CD14-positive monocyte (primary cell): Measurements from ENCODE around the gene WDR64. TPM values are rescaled to one million over a fixed set of nuclear protein-coding genes. Genes with fewer than 3 reads are reported as not detected.

ENCODE experiments used
- DNase-seq, 3 donors: peaks; one replicate each; pipeline ENCODE4 v3.0.0-alpha.2; 2011 to 2022
- H2AFZ ChIP-seq: 2 replicates; pipeline ENCODE4 v1.6.0; 2012; ENCODE audit warnings: mild to moderate bottlenecking, low read depth, low read length, inconsistent platforms; ENCODE audit not compliant: insufficient read depth, poor library complexity, severe bottlenecking
- H3K27ac ChIP-seq, 2 donors: 1 replicate in 1 of 2; 2 replicates in 1 of 2; pipeline ENCODE4 v1.5.1; 2012 to 2013; ENCODE audit warnings: low read length in 2 of 2, control low read depth in 1 of 2, inconsistent platforms in 1 of 2, low read depth in 1 of 2, mild to moderate bottlenecking in 1 of 2
- H3K27me3 ChIP-seq, 2 donors: one replicate each; pipeline versions ENCODE4 v1.6.0 to v1.6.1; 2011 to 2013; ENCODE audit warnings: low read length in 2 of 2; ENCODE audit not compliant: control insufficient read depth in 2 of 2, insufficient read depth in 2 of 2
- H3K36me3 ChIP-seq, 2 donors: replicated peaks in 1 of 2; 1 replicate in 1 of 2; 2 replicates in 1 of 2; pipeline versions ENCODE4 v1.5.1 to v1.6.1; 2012 to 2013; ENCODE audit warnings: low read length in 2 of 2, control low read depth in 1 of 2, inconsistent platforms in 1 of 2, mild to moderate bottlenecking in 1 of 2; ENCODE audit not compliant: insufficient read depth in 2 of 2, control insufficient read depth in 1 of 2
- H3K4me1 ChIP-seq, 2 donors: 1 replicate in 1 of 2; 2 replicates in 1 of 2; pipeline versions ENCODE4 v1.5.1 to v1.6.1; 2012 to 2013; ENCODE audit warnings: low read length in 2 of 2, control low read depth in 1 of 2, inconsistent platforms in 1 of 2, mild to moderate bottlenecking in 1 of 2, moderate library complexity in 1 of 2; ENCODE audit not compliant: insufficient read depth in 2 of 2, control insufficient read depth in 1 of 2
- H3K4me2 ChIP-seq: replicated peaks from 2 replicates; pipeline ENCODE3; 2012; ENCODE audit warnings: low read length, moderate library complexity, mild to moderate bottlenecking; ENCODE audit not compliant: poor library complexity, severe bottlenecking; ENCODE audit errors: extremely low read depth
- H3K4me3 ChIP-seq, 3 experiments: fragments of 200-600 bp in 1 of 3; sonication (generic) in 1 of 3; replicated peaks in 1 of 3; 1 replicate in 2 of 3; 2 replicates in 1 of 3; pipeline ENCODE4 v1.5.1; 2011 to 2013; ENCODE audit warnings: low read length in 3 of 3, mild to moderate bottlenecking in 3 of 3, control low read depth in 2 of 3, low read depth in 2 of 3, inconsistent platforms in 1 of 3, moderate library complexity in 1 of 3
- H3K79me2 ChIP-seq: 2 replicates; pipeline ENCODE4 v1.6.0; 2012; ENCODE audit warnings: mild to moderate bottlenecking, control low read depth, inconsistent platforms, low read length, moderate library complexity; ENCODE audit not compliant: insufficient read depth
- H3K9ac ChIP-seq: 2 replicates; pipeline ENCODE4 v1.6.0; 2017; ENCODE audit warnings: low read length, mild to moderate bottlenecking; ENCODE audit not compliant: insufficient read depth, poor library complexity, severe bottlenecking
- H3K9me3 ChIP-seq, 2 donors: replicated peaks in 1 of 2; 1 replicate in 1 of 2; 2 replicates in 1 of 2; pipeline versions ENCODE4 v1.5.1 to v1.6.1; 2012 to 2013; ENCODE audit warnings: low read length in 2 of 2, control low read depth in 1 of 2; ENCODE audit not compliant: control insufficient read depth in 1 of 2, insufficient read depth in 1 of 2
- H4K20me1 ChIP-seq: 2 replicates; pipeline ENCODE4 v1.6.0; 2012; ENCODE audit warnings: mild to moderate bottlenecking, low read length, control low read depth, moderate library complexity; ENCODE audit not compliant: insufficient read depth
- H3K27ac Mint-ChIP-seq, 7 donors: one replicate each; pipeline ENCODE4 v1.8.0; 2020; ENCODE audit warnings: mild to moderate bottlenecking in 7 of 7, mixed read lengths in 7 of 7, moderate library complexity in 6 of 7, inconsistent platforms in 2 of 7
- H3K27me3 Mint-ChIP-seq, 3 donors: one replicate each; pipeline ENCODE4 v1.8.0; 2021 to 2022; ENCODE audit warnings: low read depth in 3 of 3, mild to moderate bottlenecking in 3 of 3, mixed read lengths in 3 of 3, moderate library complexity in 3 of 3, inconsistent platforms in 1 of 3
- H3K36me3 Mint-ChIP-seq, 2 donors: one replicate each; pipeline ENCODE4 v1.8.0; 2020; ENCODE audit warnings: mixed read lengths in 2 of 2, inconsistent platforms in 1 of 2, mild to moderate bottlenecking in 1 of 2
- H3K4me1 Mint-ChIP-seq: one replicate; pipeline ENCODE4 v1.8.0; 2020; ENCODE audit warnings: mild to moderate bottlenecking, mixed read lengths
- H3K4me3 Mint-ChIP-seq, 2 donors: one replicate each; pipeline ENCODE4 v1.8.0; 2020; ENCODE audit warnings: mild to moderate bottlenecking in 2 of 2, mixed read lengths in 2 of 2, moderate library complexity in 1 of 2
- H3K9me3 Mint-ChIP-seq, 7 donors: one replicate each; pipeline ENCODE4 v1.8.0; 2020 to 2022; ENCODE audit warnings: mixed read lengths in 7 of 7, mild to moderate bottlenecking in 6 of 7, moderate library complexity in 6 of 7, inconsistent platforms in 2 of 7
- CTCF ChIP-seq: fragments of 200-600 bp; IDR thresholded peaks from one replicate; pipeline ENCODE4 v1.8.0; 2022; ENCODE audit warnings: antibody characterized with exemption, mild to moderate bottlenecking
- WGBS: methylation state at CpG from one replicate; pipeline ENCODE4 v1.1.5; 2013; ENCODE audit warnings: missing lambda C conversion rate; ENCODE audit not compliant: insufficient coverage; 5-methylcytosine and 5-hydroxymethylcytosine counted together
- intact Hi-C, 2 donors: fragments of 100-400 bp; cut with micrococcal nuclease; formaldehyde crosslinking; loops; one replicate each; pipeline versions ENCODE4 v1.15.0 to v1.15.1; 2023
- polyA plus RNA-seq, 3 donors: library from polyadenylated mRNA; depleted of rRNA in 1 of 3; unstranded in 2 of 3; stranded (reverse) in 1 of 3; fragments of 300-500 nt in 2 of 3; fragments of >200 nt in 1 of 3; fragmentation: Illumina TruSeq in 2 of 3; gene quantifications; 1 replicate in 2 of 3; 2 replicates in 1 of 3; pipeline ENCODE4 v1.2.3, GENCODE V29; 2012 to 2021

The WDR64 gene
- polyA plus RNA-seq, 3 donors: not detected

GRCh38 chr1:241706257-241706656 is 54.2 kb downstream of the WDR64 start:
- no peaks in the 10 kb centered on the region for H3K4me1 Mint-ChIP-seq
- Histone ChIP-seq H3K9me3 (peaks cover 6 to 13% of the 10 kb centered on the region in 2 donors), H3K4me1 (no peaks in the 10 kb centered on the region), H3K27me3 (no peaks in the 10 kb centered on the region), H3K9ac (no peak overlapping the region), H3K79me2 (no peaks in the 10 kb centered on the region), H3K4me2 (no peak overlapping the region), H3K4me3 (no peak overlapping the region), H3K36me3 (no peaks in the 10 kb centered on the region), H2AFZ (no peak overlapping the region), H4K20me1 (no peaks in the 10 kb centered on the region), H3K27ac (no peak overlapping the region)
- no peak overlapping the region for H3K4me3 Mint-ChIP-seq
- no peak for DNase-seq
- intact Hi-C loops: no loop called here
- no peak overlapping the region for H3K27ac Mint-ChIP-seq
- H3K36me3 Mint-ChIP-seq: no peaks in the 10 kb centered on the region
- no peak for TF ChIP-seq CTCF
- 60% methylated on average over 1 of the region's 2 CpGs for WGBS
- peaks cover 0 to 8% (median 2%) of the 10 kb centered on the region in 3 donors for H3K27me3 Mint-ChIP-seq
- H3K9me3 Mint-ChIP-seq: peaks cover 4 to 26% (median 15%) of the 10 kb centered on the region in 7 donors

DNA sequence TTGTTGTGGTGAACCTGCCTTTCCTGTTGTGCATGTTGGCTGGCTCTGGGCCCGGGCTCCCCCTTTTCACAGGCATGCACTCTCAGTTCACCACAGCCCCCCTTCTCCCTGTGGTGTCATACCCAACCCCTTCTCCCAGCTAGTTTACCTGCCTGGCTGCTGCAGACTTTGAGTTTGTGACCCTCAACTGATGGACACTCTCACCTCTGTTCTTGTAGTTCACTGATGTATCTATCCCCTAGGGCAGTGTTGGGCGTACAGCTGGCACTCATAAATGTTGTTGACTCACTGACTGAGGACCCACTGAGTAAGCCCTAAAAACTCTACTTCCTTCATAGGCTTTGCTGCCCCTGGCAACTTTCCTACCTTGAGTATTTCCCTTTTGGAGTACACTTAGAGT is 54.9 kb downstream of the WDR64 start:
- H3K4me1 Mint-ChIP-seq: no peaks in the 10 kb centered on the region
- Histone ChIP-seq H3K27ac (no peak overlapping the region), H3K9ac (no peak overlapping the region), H2AFZ (no peak overlapping the region), H3K9me3 (peaks cover 6 to 13% of the 10 kb centered on the region in 2 donors), H3K4me2 (no peak overlapping the region), H3K36me3 (no peaks in the 10 kb centered on the region), H3K27me3 (no peaks in the 10 kb centered on the region), H3K79me2 (no peaks in the 10 kb centered on the region), H4K20me1 (no peaks in the 10 kb centered on the region), H3K4me1 (no peaks in the 10 kb centered on the region), H3K4me3 (no peak overlapping the region)
- H3K9me3 Mint-ChIP-seq: peaks cover 4 to 26% (median 15%) of the 10 kb centered on the region in 7 donors
- intact Hi-C loops: no loop called here
- TF ChIP-seq CTCF: no peak
- no peak overlapping the region for H3K4me3 Mint-ChIP-seq
- H3K27ac Mint-ChIP-seq: no peak overlapping the region
- WGBS: 78% methylated on average over 1 of the region's 2 CpGs
- H3K27me3 Mint-ChIP-seq: peaks cover 0 to 9% (median 2%) of the 10 kb centered on the region in 3 donors
- DNase-seq: no peak
- no peaks in the 10 kb centered on the region for H3K36me3 Mint-ChIP-seq
